Muscle layer of duodenum (tissue), 2 donors: ENCODE results near the gene DHODH.

Experiments used
- H3K27ac ChIP-seq: one replicate; pipeline ENCODE4 v1.7.0; 2013; ENCODE audit warnings: mild to moderate bottlenecking, low read length
- H3K27me3 ChIP-seq: one replicate; pipeline ENCODE4 v1.7.0; 2013; ENCODE audit warnings: low read depth, mild to moderate bottlenecking, control low read depth, low read length
- H3K36me3 ChIP-seq, 2 donors: one replicate each; pipeline ENCODE4 v1.7.0; 2013; ENCODE audit warnings: low read length in 2 of 2, control low read depth in 1 of 2, mild to moderate bottlenecking in 1 of 2; ENCODE audit not compliant: insufficient read depth in 2 of 2, control insufficient read depth in 1 of 2
- H3K4me1 ChIP-seq, 2 donors: one replicate each; pipeline ENCODE4 v1.7.0; 2013; ENCODE audit warnings: low read length in 2 of 2, mild to moderate bottlenecking in 2 of 2, control low read depth in 1 of 2, moderate library complexity in 1 of 2; ENCODE audit not compliant: insufficient read depth in 2 of 2, control insufficient read depth in 1 of 2
- H3K4me3 ChIP-seq, 2 donors: one replicate each; pipeline ENCODE4 v1.7.0; 2013; ENCODE audit warnings: low read length in 2 of 2, low read depth in 1 of 2, mild to moderate bottlenecking in 1 of 2
- H3K9me3 ChIP-seq, 2 donors: one replicate each; pipeline ENCODE4 v1.7.0; 2013; ENCODE audit warnings: low read length in 2 of 2, control low read depth in 1 of 2, mild to moderate bottlenecking in 1 of 2; ENCODE audit not compliant: control insufficient read depth in 1 of 2
- donor health status: healthy.

The DHODH gene

DNA sequence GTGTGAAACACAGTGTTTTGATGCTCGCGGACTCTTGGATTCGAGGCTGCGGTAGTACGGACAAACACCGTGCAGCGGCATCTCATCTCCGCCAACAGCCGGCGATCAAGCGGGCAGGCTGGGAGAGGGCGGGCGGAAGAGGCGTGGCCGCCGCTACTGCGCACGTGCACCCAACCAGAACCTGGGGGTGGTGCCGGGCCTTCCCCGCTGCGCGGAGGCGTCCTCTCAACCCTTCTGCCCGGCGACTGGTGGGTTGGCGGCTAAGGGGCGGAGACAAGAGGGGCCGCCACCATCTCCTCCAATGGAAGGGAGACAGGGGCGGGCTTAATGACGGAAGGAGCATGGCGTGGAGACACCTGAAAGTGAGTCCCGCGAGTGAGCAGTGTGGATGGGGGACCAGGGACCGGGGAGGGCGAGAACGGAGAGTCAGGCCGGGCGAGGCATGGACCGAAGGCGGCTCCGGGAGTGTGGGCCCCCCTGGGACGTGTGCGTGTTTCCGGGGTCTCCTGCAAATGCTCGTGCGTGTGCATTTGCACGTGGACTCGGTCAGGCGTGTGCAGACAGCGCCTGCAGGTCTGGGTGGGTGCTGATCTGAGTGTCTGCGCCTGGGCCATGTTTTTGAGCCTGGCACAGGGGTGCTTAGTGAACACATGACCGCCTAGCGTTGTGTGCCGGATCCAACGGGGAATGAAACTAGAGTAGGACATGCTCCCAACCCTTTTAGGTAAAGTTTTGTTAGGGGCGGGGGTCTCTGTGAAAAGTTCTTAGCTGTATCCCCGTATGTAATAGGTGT lies at the start of gene DHODH:
DHODH (plus strand) TSS at position 321 of the 793 bp plus-strand sequence; CDS start at position 342, 21 bp downstream.
- Histone ChIP-seq H3K4me1 (peaks cover 0 to 6% of the 10 kb centered on the region in 2 donors), H3K9me3 (no peaks in the 10 kb centered on the region), H3K36me3 (peaks cover 0 to 8% of the 10 kb centered on the region in 2 donors), H3K4me3 (peak within 1 kb of the TSS; percentile 93 to 99), H3K27me3 (no peaks in the 10 kb centered on the region), H3K27ac (no peak within 1 kb of the TSS)

DNA sequence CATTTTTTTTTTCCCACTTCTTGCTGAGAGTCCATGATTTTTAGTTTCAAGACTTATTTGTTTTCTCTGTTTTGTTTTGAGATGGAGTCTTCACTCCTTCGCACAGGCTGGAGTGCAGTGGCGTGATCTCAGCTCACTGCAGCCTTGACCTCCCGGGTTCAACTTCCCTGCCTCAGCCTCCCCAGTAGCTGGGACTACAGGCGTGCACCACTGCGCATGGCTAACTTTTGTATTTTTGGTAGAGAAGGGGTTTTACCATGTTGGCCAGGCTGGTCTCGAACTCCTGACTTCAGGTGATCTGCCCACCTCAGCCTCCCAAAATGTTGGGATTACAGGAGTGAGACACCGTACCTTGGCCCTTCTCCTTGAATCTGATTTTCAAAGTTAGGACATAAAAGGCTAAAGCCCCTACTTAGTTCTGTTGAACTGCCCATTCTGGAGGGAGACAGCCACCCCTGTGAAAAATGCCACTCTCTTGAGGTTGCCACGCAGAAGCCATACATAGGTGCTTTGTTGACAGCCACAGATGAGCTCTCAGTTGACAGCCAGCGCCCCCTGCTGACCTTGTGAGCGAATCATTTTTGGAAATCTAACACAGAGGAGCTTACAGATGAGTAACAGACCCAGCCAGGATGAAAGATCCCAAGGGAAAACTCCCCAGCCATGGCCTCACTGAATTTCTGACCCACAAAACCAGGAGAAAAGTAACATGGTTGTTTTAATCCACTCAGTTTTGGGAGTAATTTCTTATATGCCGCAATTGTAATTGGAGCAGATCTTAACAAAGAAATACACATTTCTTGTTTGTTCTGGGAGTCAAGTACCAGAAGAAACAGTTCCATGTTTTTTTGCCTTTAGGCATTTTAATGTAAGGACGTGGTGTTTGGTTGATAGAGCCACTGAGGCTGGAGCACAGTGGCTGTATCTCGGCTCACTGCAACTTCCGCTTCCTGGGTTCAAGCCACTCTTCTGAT lies 47.2 kb upstream of the DHODH start:
- no peaks in the 10 kb centered on the region for H3K27me3 ChIP-seq
- H3K4me3 ChIP-seq: no peak overlapping the region
- no peaks in the 10 kb centered on the region for H3K4me1 ChIP-seq
- H3K27ac ChIP-seq: no peak overlapping the region
- no peaks in the 10 kb centered on the region for H3K9me3 ChIP-seq
- no peaks in the 10 kb centered on the region for H3K36me3 ChIP-seq

DNA sequence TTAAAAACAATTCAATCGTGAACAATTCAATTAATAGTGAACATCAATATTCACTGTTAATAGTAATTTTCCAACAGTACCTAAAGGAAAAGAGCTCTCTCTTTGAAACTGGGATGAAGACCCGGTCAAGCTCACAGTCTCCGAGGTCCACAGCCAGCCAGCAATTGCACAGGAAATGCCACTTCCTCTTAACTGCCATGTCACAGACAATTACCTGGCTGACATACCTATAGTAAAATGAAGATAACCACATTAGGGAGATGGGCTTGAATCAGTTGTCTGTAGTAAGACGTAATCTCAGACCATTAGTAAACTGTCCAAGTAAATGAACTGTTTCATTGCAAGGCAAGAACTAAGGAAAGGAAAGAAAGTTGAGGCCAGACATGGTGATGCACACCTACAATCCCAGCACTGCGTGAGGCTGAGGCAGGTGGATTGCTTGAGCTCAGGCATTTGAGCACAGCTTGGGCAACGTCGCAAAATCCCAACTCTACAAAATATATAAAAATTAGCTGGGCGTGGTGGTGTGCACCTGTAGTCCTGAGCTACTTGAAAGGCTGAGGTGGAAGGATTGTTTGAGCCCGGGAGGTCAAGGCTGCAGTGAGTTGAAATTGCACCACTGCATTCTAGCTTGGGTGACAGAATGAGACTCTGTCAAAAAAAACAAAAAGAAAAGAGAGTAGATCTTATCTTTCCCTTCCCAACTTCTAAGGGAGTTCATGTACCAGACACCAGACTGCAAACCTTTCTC lies 45.2 kb upstream of the DHODH start:
- Histone ChIP-seq H3K4me1 (no peaks in the 10 kb centered on the region), H3K36me3 (no peaks in the 10 kb centered on the region), H3K4me3 (no peak overlapping the region), H3K27me3 (no peaks in the 10 kb centered on the region), H3K27ac (no peak overlapping the region), H3K9me3 (no peaks in the 10 kb centered on the region)

DNA sequence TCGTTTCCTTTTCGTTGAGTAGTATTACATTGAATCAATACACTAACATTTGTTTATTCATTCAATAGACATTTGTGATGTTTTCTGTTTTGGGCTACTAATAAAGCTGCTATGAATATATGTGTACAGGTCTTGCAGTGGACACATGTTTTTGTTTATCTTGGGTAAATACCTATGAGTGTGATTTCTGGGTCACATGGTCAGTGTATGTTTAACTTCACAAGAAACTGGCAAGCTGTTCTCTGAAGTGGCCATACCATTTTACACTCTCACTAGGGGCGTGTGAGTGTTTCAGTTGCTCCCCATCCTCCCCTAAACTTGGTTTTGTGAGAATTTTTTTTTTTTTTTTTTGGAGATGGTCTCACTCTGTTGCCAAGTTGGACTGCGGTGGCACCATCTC lies 43.3 kb upstream of the DHODH start:
- Histone ChIP-seq H3K9me3 (no peaks in the 10 kb centered on the region), H3K36me3 (no peaks in the 10 kb centered on the region), H3K27ac (no peak overlapping the region), H3K4me3 (no peak overlapping the region), H3K27me3 (no peaks in the 10 kb centered on the region), H3K4me1 (no peaks in the 10 kb centered on the region)

DNA sequence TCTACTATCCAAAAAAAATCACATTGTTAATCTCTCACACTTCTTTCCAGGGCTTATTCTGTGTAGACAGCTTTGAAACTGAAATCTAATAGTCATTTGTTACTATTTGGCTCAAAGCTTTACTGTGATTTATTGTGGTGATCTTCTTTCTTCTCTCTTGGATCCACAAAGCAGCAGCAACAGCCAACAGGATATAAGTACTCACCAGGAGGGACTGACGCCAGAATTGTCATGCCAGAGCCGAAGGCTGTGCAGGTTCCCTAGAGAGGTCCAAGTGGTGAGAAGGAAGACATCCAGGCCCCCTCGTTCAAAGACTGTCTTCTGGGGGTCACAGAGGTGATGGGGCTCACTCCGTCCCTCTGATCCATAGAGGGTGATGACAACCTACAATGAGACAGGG lies 41.6 kb upstream of the DHODH start:
- Histone ChIP-seq H3K9me3 (no peaks in the 10 kb centered on the region), H3K27me3 (no peaks in the 10 kb centered on the region), H3K4me1 (no peaks in the 10 kb centered on the region), H3K36me3 (no peaks in the 10 kb centered on the region), H3K27ac (no peak overlapping the region), H3K4me3 (no peak overlapping the region)

DNA sequence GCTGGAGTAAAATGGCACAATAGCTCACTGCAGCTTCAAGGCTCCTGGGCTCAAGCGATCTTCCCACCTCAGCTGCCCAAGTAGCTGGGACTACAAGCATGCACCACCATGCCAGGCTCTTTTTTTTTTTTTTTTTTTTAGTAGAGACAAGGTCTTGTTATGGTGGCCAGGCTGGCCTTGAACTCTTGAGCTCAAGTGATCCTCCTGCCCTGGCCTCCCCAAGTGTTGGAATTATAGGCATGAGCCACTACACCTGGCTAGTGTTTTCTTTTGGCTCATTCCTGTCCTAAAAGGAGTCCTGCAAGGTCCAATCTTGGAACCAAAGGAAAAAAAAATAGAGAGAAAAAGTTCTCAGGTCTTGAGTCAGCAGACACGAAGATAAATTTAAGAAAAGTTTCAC lies 39.2 kb upstream of the DHODH start:
- H3K36me3 ChIP-seq: no peaks in the 10 kb centered on the region
- H3K4me1 ChIP-seq: no peaks in the 10 kb centered on the region
- H3K4me3 ChIP-seq: no peak overlapping the region
- no peaks in the 10 kb centered on the region for H3K9me3 ChIP-seq
- H3K27ac ChIP-seq: no peak overlapping the region
- no peaks in the 10 kb centered on the region for H3K27me3 ChIP-seq

DNA sequence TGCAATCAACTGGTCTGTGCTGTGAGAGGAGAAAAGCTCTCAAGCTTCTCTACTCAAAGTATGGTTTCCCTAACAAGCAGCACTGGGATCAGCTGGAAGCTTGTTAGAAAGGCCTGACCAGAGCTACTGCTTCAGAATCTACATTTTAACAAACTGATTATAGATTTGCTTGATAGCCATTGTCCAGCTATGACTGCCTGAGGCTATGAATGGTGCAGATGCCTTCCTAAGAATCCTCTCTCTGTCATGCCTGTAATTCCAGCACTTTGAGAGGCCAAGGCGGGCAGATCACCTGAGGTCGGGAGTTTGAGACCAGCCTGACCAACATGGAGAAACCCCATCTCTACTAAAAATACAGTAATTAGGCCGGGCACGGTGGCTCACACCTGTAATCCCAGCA lies 37.0 kb upstream of the DHODH start:
- Histone ChIP-seq H3K4me1 (no peaks in the 10 kb centered on the region), H3K36me3 (no peaks in the 10 kb centered on the region), H3K9me3 (no peaks in the 10 kb centered on the region), H3K27ac (no peak overlapping the region), H3K4me3 (no peak overlapping the region), H3K27me3 (no peaks in the 10 kb centered on the region)

DNA sequence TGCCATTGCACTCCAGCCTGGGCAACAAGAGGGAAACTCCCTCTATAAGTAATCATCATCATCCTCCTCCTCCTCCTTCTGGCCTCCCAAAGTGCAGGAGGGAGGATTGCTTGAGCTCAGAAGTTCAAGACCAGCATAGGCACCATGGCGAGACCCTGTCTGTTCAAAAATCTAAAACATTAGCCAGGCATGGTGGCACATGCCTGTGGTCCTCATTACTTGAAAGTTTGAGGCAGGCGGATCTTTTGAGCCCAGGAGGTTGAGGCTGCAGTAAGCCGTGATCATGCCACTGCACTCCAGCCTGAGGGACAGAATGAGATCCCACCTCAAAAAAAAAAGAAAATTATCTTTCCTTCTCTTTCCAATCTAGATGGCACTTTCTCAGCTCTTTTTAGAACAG lies 36.2 kb upstream of the DHODH start:
- Histone ChIP-seq H3K27ac (no peak overlapping the region), H3K9me3 (no peaks in the 10 kb centered on the region), H3K27me3 (no peaks in the 10 kb centered on the region), H3K4me1 (no peaks in the 10 kb centered on the region), H3K4me3 (no peak overlapping the region), H3K36me3 (no peaks in the 10 kb centered on the region)

DNA sequence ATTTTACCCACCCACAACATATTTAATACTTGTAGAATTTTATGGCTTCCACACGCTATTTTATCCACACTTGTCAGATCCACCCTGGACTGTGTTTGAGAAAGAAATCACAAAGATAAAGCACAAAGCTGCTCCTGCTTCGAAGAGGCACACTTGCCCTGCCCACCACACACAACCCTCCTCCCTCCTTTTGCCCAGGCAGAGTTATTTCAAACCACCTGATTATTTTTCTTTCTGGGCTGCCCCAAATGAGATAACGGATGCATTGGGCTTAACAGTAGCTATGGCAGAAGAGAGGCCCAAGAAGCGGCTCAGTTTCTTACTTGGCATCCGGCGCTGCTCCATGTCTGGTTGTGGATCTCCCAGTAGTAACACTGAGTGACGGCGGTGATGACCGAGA lies 35.5 kb upstream of the DHODH start:
- Histone ChIP-seq H3K9me3 (no peaks in the 10 kb centered on the region), H3K27me3 (no peaks in the 10 kb centered on the region), H3K36me3 (no peaks in the 10 kb centered on the region)

DNA sequence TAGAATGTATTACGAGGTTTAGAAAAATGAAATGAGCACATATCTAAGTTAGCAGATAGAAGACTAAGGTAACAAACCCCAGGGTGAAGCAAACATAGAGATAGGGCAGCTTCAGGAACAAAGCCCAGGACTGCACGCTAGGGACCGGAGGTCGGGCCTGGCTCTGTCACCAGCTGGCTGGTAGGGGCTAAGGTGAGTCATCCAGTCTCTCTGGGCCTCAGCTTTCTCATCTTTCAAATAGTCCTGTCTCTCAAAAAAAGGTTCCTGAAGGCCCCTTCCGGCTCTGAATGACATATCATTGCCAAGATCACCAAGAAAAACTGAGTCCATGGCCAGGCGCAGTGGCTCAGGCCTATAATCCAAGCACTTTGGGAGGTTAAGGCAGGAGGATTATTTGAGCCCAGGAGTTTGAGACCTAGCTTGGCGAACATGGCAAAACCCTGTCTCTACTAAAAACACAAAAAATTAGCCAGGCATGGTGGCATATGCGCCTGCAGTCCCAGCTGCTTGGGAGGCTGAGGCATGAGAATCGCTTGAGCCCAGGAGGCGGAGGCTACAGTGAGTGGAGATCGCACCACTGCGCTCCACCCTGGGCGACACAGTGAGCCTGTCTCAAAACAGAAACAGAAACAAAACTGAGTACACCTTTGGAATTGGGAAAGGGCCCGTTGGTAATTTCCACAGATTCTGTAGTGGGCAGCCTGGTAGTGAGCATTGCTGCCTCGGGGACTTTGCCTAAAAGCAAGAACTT lies 34.3 kb upstream of the DHODH start:
- H3K4me1 ChIP-seq: no peaks in the 10 kb centered on the region
- H3K27ac ChIP-seq: no peak overlapping the region
- no peaks in the 10 kb centered on the region for H3K9me3 ChIP-seq
- H3K4me3 ChIP-seq: no peak overlapping the region
- no peaks in the 10 kb centered on the region for H3K27me3 ChIP-seq
- H3K36me3 ChIP-seq: no peaks in the 10 kb centered on the region

More for the DNA sequence above, 35.5 kb upstream of the DHODH start:
- Histone ChIP-seq H3K4me1 (no peaks in the 10 kb centered on the region), H3K4me3 (no peak overlapping the region), H3K27ac (no peak overlapping the region)
